Fibroblast of skin of right quadriceps (primary cell): Measurements from ENCODE around the gene PLEKHN1.
"Not testable (repeated sequence)": the region's sequence is repeated elsewhere in the genome, so short reads cannot be mapped to it uniquely, and the experiment has no call there.

ENCODE experiments used
- DNase-seq: peaks from one replicate; pipeline ENCODE4 v3.0.0-alpha.2; 2013

PLEKHN1 gene

DNA sequence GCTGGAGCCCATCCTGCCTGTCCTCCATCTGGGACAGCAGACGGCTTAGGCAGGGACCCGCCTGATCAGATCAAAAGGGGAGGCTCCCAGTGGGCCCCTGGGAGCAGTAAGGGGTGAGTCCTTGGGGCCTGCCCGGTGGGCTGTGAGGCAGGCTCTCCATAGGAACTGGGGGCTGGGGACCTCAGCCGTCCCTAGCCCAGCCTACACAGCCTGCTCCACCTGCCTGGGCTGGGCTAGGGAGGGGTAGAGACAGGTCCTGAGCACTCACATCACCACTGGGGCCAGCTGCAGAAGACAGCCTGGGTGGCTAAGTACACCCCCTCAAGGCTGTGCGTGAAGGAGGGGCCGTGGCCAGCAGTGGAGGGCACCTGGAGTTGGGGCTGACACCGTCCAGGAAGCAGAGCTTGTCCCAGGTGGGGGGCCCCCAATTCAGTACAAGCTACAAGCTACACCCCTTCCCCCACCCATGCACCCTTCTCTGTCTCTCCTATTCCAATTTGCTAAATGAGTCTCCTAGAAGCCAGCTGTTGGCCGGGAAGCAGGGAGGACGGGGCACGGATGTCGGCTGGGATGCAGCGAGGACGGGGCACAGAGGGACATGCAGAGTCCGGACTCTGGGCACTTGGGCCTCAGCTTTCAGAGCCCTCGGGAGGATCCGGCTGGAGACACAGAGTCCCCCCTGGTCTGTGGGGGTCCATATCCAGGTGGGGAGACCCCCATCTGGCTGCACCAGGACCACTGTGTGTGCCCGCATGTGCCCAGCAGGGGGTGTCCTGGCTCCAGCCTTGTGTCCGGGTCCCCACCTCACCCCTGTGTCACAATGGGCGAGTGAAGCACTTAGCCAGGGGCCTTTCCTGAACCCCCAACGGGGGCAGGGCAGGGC lies 48.8 kb downstream of the PLEKHN1 start:
- DNase-seq, result no peak

DNA sequence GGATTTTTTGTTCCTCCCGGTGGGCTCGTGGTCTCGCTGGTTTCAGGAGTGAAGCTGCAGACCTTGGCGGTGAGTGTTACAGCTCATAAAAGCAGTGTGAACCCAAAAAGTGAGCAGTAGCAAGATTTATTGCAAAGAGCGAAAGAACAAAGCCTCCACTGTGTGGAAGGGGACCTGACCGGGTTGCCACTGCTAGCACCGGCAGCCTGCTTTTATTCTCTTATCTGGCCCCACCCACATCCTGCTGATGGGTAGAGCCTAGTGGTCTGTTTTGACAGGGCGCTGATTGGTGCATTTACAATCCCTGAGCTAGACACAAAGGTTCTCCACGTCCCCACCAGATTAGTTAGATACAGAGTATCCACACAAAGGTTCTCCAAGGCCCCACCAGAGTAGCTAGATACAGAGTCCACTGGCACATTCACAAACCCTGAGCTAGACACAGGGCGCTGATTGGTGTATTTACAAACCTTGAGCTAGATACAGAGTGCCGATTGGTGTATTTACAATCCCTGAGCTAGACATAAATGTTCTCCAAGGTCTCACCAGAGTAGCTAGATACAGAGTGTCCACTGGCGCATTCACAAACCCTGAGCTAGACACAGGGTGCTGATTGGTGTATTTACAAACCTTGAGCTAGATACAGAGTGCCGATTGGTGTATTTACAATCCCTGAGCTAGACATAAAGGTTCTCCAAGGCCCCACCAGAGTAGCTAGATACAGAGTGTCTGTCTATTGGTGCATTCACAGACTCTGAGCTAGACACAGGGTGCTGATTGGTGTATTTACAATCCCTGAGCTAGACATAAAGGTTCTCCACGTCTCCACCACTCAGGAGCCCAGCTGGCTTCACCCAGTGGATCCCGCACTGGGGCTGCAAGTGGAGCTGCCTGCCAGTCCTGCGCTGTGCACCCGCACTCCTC lies 51.4 kb downstream of the PLEKHN1 start:
- not testable (repeated sequence) for DNase-seq

- DNase-seq, result not testable (repeated sequence)
These were observed 52.0 kb downstream of the PLEKHN1 start for GRCh38 chr1:1018321-1018685.

- peak; percentile 86 for DNase-seq
These were observed 53.1 kb downstream of the PLEKHN1 start for GRCh38 chr1:1019122-1019999.

DNA sequence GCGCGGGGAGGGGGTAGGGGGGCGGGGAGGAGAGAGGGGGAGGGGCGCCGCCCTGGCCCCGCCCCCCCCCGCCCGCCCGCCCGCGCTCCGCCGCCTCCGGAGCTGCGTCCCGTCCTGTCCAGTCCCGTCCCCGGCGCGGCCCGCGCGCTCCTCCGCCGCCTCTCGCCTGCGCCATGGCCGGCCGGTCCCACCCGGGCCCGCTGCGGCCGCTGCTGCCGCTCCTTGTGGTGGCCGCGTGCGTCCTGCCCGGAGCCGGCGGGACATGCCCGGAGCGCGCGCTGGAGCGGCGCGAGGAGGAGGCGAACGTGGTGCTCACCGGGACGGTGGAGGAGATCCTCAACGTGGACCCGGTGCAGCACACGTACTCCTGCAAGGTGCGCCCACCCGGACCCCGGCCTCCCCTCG lies 53.7 kb downstream of the PLEKHN1 start, which contains the start of gene AGRN:
TSS of gene AGRN (plus strand) at position 121 of the 405 bp plus-strand sequence. CDS start at position 174, 53 bp downstream.
- DNase-seq, result no peak

GRCh38 chr1:1020415-1021009 lies 54.2 kb downstream of the PLEKHN1 start:
- DNase-seq, result no peak

- peak; percentile 83 for DNase-seq
These were observed 55.0 kb downstream of the PLEKHN1 start for GRCh38 chr1:1021010-1021919.

GRCh38 chr1:1021920-1022259 lies 55.6 kb downstream of the PLEKHN1 start:
- DNase-seq, result no peak

DNA sequence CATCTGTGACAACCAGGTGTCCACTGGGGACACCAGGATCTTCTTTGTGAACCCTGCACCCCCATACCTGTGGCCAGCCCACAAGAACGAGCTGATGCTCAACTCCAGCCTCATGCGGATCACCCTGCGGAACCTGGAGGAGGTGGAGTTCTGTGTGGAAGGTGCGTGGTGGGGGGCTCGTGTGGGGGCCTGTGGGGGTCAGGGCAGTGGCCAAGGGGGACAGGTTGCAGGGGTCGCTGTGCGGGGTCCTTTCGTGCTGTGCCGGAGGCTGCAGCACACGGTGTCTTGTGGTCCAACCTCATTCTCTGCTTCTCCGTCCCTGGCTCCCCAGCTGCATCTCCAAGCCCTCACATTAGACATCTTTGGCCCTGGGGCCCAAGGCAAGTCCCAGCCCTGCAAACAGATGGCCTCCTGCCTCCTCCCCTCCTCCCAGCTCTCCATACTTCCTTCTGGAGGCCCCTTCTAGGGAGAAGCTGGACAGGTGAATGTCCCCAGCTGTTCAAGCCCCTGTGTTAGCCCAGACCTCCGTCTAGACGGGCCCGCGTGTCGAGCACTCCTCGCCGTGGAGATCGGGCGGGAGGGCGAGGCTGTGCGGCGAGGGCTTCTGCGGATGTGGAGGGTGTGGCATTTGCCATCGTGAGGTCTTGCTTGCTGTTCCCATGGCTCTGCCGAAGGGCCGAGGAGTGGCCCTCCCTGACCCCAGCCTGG lies 56.2 kb downstream of the PLEKHN1 start:
- no peak for DNase-seq

DNA sequence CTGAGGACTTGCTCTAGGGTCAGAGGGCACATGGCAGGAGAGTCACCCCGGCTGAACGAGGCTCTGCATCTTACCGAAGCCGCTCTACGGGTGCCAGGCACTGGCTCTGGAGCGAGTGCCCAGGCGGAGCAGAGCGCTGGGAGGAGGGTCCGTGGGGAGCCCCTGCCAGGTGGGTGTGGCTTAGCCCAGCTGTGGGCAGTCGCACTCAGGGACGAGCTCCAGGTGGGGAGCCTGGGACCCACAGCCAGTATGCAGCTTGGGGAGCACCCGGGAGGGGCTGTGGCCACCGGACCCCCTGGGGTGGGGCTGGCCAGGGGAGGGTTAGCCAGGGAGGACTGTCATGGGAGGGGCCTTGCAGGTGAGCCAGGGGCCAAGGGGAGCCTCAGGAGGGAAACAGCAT lies 57.4 kb downstream of the PLEKHN1 start:
- DNase-seq, result no peak

DNA sequence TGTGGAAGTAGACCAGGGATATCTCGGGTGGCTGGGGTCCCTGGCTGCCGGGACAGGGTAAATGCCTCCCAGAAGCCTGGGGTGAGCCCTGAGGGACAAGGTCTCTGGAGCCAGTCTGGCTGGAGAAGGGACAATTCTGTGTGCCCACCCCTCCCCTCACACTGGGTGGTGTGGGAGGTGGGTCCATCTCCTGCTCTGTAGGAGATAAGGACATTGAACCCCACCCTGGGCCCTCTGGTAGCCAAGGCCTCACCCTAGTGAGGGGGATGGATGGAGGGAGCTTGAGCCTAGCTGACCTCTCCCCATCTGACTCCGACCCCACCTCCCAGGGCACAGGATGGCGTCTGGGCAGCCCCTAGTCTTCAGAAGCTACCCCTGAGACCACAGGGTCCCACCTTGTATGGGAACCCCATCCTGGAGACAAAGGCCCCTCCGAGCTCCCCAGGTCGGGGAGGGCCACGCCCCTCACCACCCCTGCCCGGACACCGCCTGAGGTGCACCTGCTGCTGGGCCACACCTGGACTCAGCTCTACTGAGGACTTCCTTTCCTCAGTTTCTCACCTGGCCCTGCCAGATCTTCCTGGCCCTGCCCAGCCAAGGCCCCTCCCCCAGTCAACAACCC lies 58.0 kb downstream of the PLEKHN1 start:
- no peak for DNase-seq

DNA sequence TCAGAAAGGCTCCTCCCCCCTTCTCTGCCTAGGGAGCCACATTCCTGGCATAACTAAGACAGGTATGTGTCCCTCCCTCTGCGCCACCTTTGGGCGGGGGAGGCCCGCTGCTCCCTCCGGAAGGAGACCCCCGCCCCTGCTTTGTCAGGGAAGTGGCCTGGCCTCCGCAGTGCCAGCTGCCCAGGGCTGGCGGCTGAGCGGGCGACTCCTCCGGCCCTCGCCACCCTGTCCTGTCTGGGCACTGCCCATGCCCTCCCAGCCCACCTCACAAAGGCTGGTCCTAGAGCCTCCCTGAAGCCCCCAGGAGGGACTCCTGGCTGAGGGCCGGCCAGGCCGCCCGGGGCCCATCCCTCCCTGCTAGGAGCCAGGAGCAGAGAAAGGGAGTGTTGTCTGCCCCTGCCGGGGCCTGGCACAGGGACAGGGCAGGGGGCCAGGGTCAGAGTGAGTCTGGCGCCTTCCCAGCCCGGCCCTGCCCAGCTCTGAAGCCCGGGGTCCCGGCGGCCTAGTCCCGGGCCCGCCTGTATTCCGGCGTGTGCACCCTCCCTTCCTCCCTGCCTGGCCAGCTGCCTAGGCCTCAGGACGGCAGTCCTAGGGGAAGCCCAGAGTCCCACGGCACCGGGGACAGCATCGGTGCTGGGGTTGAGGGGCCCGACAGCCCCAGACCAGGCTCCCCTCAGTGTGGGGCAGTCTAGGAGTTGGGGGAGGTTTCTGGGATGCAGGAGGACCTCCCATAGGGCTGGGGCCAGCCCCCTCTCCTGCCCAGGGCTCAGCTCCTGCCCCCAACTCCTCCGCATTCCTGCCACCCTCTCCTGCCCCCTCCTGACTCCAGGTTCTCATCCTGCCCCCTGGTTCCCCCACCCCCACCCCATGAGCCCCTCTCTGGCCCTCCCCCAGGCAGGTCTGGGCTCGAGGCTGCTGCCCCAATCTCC lies 58.8 kb downstream of the PLEKHN1 start:
- DNase-seq, result peak; percentile 56
